SK-N-SH (cell line): ENCODE results near the gene ARF1. TPM values are rescaled to one million over a fixed set of nuclear protein-coding genes. Genes with fewer than 3 reads are reported as not detected.

Experiments
- CTCF ChIA-PET: fragments of 300-600, 350-600 bp; formaldehyde crosslinking; extraction: SDS; loops from one replicate; lab custom pipeline; 2021; lab: Yijun Ruan, JAX
- POLR2A ChIA-PET: fragments of 350-600 bp; sonication (Branson Sonifier 250); formaldehyde crosslinking; extraction: SDS; loops from one replicate; lab custom pipeline; 2020; ENCODE audit warnings: antibody characterized with exemption, inconsistent platforms; lab: Yijun Ruan, JAX
- DNase-seq: peaks from one replicate; pipeline ENCODE4 v3.0.0; 2012
- H2AFZ ChIP-seq: fragments of 200-600 bp; sonication (generic); 2 replicates; pipeline ENCODE4 v1.8.1; 2016; ENCODE audit warnings: antibody characterized with exemption, mild to moderate bottlenecking, low read depth
- H3F3A ChIP-seq: fragments of 200-600 bp; sonication (generic); replicated peaks from 2 replicates; pipeline ENCODE3; 2016; ENCODE audit warnings: antibody characterized with exemption, mild to moderate bottlenecking; ENCODE audit not compliant: insufficient read depth
- H3K27ac ChIP-seq, 2 experiments: fragments of 200-500 bp in 1 of 2; fragments of 200-600 bp in 1 of 2; sonication (Bioruptor generic) in 1 of 2; sonication (generic), shearing (Covaris generic) in 1 of 2; 2 replicates each; pipeline versions ENCODE4 v1.5.1 to v1.6.1; 2014 to 2016; ENCODE audit warnings: low read depth in 2 of 2, inconsistent platforms in 1 of 2, low read length in 1 of 2, mild to moderate bottlenecking in 1 of 2, mixed read lengths in 1 of 2
- H3K27me3 ChIP-seq: fragments of 200-600 bp; sonication (generic), shearing (Covaris generic); 2 replicates; pipeline ENCODE4 v1.6.1; 2016; ENCODE audit warnings: mixed run types; ENCODE audit not compliant: insufficient read depth
- H3K36me3 ChIP-seq, 2 experiments: fragments of 200-500 bp in 1 of 2; fragments of 200-600 bp in 1 of 2; sonication (Bioruptor generic) in 1 of 2; sonication (generic) in 1 of 2; replicated peaks in 1 of 2; 2 replicates each; pipeline versions ENCODE3 to v1.5.1; 2014 to 2016; ENCODE audit warnings: low read length in 1 of 2, mild to moderate bottlenecking in 1 of 2; ENCODE audit not compliant: insufficient read depth in 2 of 2, control insufficient read depth in 1 of 2
- H3K4me1 ChIP-seq, 2 experiments: fragments of 200-500 bp in 1 of 2; fragments of 200-600 bp in 1 of 2; sonication (Bioruptor generic) in 1 of 2; sonication (generic), shearing (Covaris generic) in 1 of 2; 2 replicates each; pipeline versions ENCODE4 v1.5.1 to v1.6.1; 2014 to 2016; ENCODE audit warnings: low read depth in 1 of 2, low read length in 1 of 2, mixed run types in 1 of 2; ENCODE audit not compliant: insufficient read depth in 2 of 2, control insufficient read depth in 1 of 2
- H3K4me2 ChIP-seq: fragments of 200-600 bp; sonication (generic), shearing (Covaris generic); 2 replicates; pipeline ENCODE4 v1.6.1; 2017; ENCODE audit warnings: mixed run types
- H3K4me3 ChIP-seq, 2 experiments: fragments of 200-500 bp in 1 of 2; fragments of 200-600 bp in 1 of 2; sonication (Bioruptor generic) in 1 of 2; sonication (generic), shearing (Covaris generic) in 1 of 2; 2 replicates each; pipeline versions ENCODE4 v1.5.1 to v1.8.1; 2014 to 2016; ENCODE audit warnings: low read depth in 2 of 2, inconsistent platforms in 1 of 2, low read length in 1 of 2, mild to moderate bottlenecking in 1 of 2, mixed read lengths in 1 of 2, moderate library complexity in 1 of 2
- H3K79me2 ChIP-seq: fragments of 200-600 bp; sonication (generic); 2 replicates; pipeline ENCODE4 v1.8.1; 2017; ENCODE audit warnings: mild to moderate bottlenecking; ENCODE audit not compliant: insufficient read depth
- H3K9ac ChIP-seq: fragments of 200-600 bp; sonication (generic); 2 replicates; pipeline ENCODE4 v1.6.1; 2017; ENCODE audit warnings: mixed run types
- H3K9me2 ChIP-seq: fragments of 200-600 bp; sonication (generic); 2 replicates; pipeline ENCODE4 v1.6.1; 2017; ENCODE audit warnings: mixed run types
- H3K9me3 ChIP-seq: fragments of 200-600 bp; sonication (generic); 2 replicates; pipeline ENCODE4 v1.6.1; 2017; ENCODE audit warnings: mixed run types, mild to moderate bottlenecking, moderate library complexity
- H4K20me1 ChIP-seq: fragments of 200-600 bp; sonication (generic); 2 replicates; pipeline ENCODE4 v1.6.1; 2017; ENCODE audit warnings: mild to moderate bottlenecking, mixed run types; ENCODE audit not compliant: insufficient read depth
- CHD2 ChIP-seq: fragments of 150-350 bp; IDR thresholded peaks from 2 replicates; pipeline ENCODE4 v1.6.1; 2018; ENCODE audit warnings: low read length; ENCODE audit not compliant: partially characterized antibody
- EP300 ChIP-seq, 2 experiments: IDR thresholded peaks; 2 replicates each; pipeline versions ENCODE4 v1.4.0 to v1.6.1; 2012; ENCODE audit warnings: borderline replicate concordance in 1 of 2, low read depth in 1 of 2, low read length in 1 of 2
- FOXJ3 ChIP-seq: sonication (generic); formaldehyde crosslinking; IDR thresholded peaks from 2 replicates; pipeline ENCODE4 v1.5.1; 2020; ENCODE audit warnings: mild to moderate bottlenecking, missing genetic modification reagents
- FOXM1 ChIP-seq: IDR thresholded peaks from 2 replicates; pipeline ENCODE4 v1.4.0; 2012; ENCODE audit warnings: low read depth, mild to moderate bottlenecking
- GATA2 ChIP-seq: sonication (generic); formaldehyde crosslinking; IDR thresholded peaks from 2 replicates; pipeline ENCODE4 v1.5.0; 2020; ENCODE audit warnings: mild to moderate bottlenecking, missing genetic modification reagents
- MEF2A ChIP-seq: IDR thresholded peaks from 2 replicates; pipeline ENCODE4 v1.4.0; 2012; ENCODE audit warnings: low read depth, borderline replicate concordance
- NRF1 ChIP-seq: IDR thresholded peaks from 2 replicates; pipeline ENCODE4 v1.6.1; 2012; ENCODE audit warnings: low read depth, mild to moderate bottlenecking, low read length
- RCOR1 ChIP-seq: fragments of 150-350 bp; IDR thresholded peaks from 2 replicates; pipeline ENCODE4 v1.6.1; 2017; ENCODE audit warnings: antibody characterized with exemption, low read length
- RXRA ChIP-seq: IDR thresholded peaks from 2 replicates; pipeline ENCODE4 v1.4.0; 2012; ENCODE audit warnings: low read depth, mild to moderate bottlenecking, borderline replicate concordance
- WGBS: methylation state at CpG from one replicate; pipeline ENCODE4 v1.1.6; 2017; ENCODE audit warnings: low lambda C conversion rate; 5-methylcytosine and 5-hydroxymethylcytosine counted together
- polyA plus RNA-seq, 3 experiments: library from polyadenylated mRNA; depleted of rRNA; stranded (reverse); fragments of >200 nt; gene quantifications; 2 replicates each; pipeline ENCODE4 v1.2.3, GENCODE V29; 2012

ARF1 gene
- polyA plus RNA-seq, 1 of the 3 experiments (the other 2 are of a cell fraction) = 713 TPM

GRCh38 chr1:228112167-228112566 is 29.7 kb downstream of the ARF1 start:
- no peaks in the 10 kb centered on the region for H3K27me3 ChIP-seq
- H3K4me1 ChIP-seq = peaks cover 4 to 20% of the 10 kb centered on the region in 2 experiments; a peak in 3 of 4 replicates
- H3K4me3 ChIP-seq = no peak overlapping the region
- no peaks in the 10 kb centered on the region for H3F3A ChIP-seq
- no peak overlapping the region for H3K9ac ChIP-seq
- H3K4me2 ChIP-seq = no peak overlapping the region
- CTCF ChIA-PET = interaction anchor here (3.6 kb wide), 1 partner anchor 18 kb away, joined by 10 read pairs; no protein-coding TSS in a partner anchor
- DNase-seq = no peak
- no peak overlapping the region for H2AFZ ChIP-seq
- H3K36me3 ChIP-seq = peaks cover 0 to 6% of the 10 kb centered on the region in 2 experiments
- peaks cover 18% of the 10 kb centered on the region; the same call in 1 of the 2 replicates for H3K79me2 ChIP-seq
- TF ChIP-seq FOXJ3 = no peak
- no peak for TF ChIP-seq CHD2
- TF ChIP-seq RXRA = no peak
- no peak overlapping the region for H3K27ac ChIP-seq
- 96% methylated on average over 7 of the region's 7 CpGs for WGBS
- H3K9me2 ChIP-seq = no peaks in the 10 kb centered on the region
- no peaks in the 10 kb centered on the region for H3K9me3 ChIP-seq
- H4K20me1 ChIP-seq = no peaks in the 10 kb centered on the region
- POLR2A ChIA-PET = no interaction called here

GRCh38 chr1:228112617-228113016 is 30.1 kb downstream of the ARF1 start:
- Histone ChIP-seq H3K79me2 (peaks cover 17% of the 10 kb centered on the region; the same call in 1 of the 2 replicates), H3K9me2 (no peaks in the 10 kb centered on the region), H3F3A (peaks cover 2% of the 10 kb centered on the region), H3K27ac (no peak overlapping the region), H2AFZ (no peak overlapping the region), H3K4me3 (no peak overlapping the region), H3K27me3 (no peaks in the 10 kb centered on the region), H3K9me3 (no peaks in the 10 kb centered on the region), H3K4me2 (no peak overlapping the region), H3K36me3 (peaks cover 0 to 2% of the 10 kb centered on the region in 2 experiments), H3K9ac (no peak overlapping the region), H3K4me1 (peaks cover 4 to 18% of the 10 kb centered on the region in 2 experiments; a peak in 3 of 4 replicates), H4K20me1 (no peaks in the 10 kb centered on the region)
- ChIA-PET CTCF (interaction anchor here (3.6 kb wide), 1 partner anchor 18 kb away, joined by 10 read pairs; no protein-coding TSS in a partner anchor), POLR2A (no interaction called here)
- DNase-seq = no peak
- no peak for TF ChIP-seq FOXM1
- no peak for TF ChIP-seq CHD2
- TF ChIP-seq RCOR1 = no peak
- no peak for TF ChIP-seq GATA2
- TF ChIP-seq NRF1 = no peak
- TF ChIP-seq EP300 (IDR thresholded peaks at IDR 0.05; ENCODE audit: borderline replicate concordance in 1 of 2, low read depth in 1 of 2, low read length in 1 of 2) = no peak
- no peak for TF ChIP-seq MEF2A
- WGBS = 57% methylated on average over 1 of the region's 1 CpG

- Histone ChIP-seq H3K27ac (no peak overlapping the region), H3K79me2 (peaks cover 3% of the 10 kb centered on the region; the same call in 1 of the 2 replicates), H4K20me1 (no peaks in the 10 kb centered on the region), H3K9ac (no peak overlapping the region), H3K4me3 (no peak overlapping the region), H3K4me1 (peaks cover 0 to 6% of the 10 kb centered on the region in 2 experiments; a peak in 1 of 4 replicates)
- DNase-seq = no peak
- TF ChIP-seq RCOR1 = no peak
- TF ChIP-seq, all 33 proteins: peak for 0
- peaks cover 3% of the 10 kb centered on the region for H3F3A ChIP-seq
- peaks cover 13% of the 10 kb centered on the region for H3K9me3 ChIP-seq
- POLR2A ChIA-PET = no interaction called here
- no peaks in the 10 kb centered on the region for H3K9me2 ChIP-seq
- no peaks in the 10 kb centered on the region for H3K36me3 ChIP-seq
- WGBS = 62% methylated on average over 3 of the region's 3 CpGs
- H2AFZ ChIP-seq = no peak overlapping the region
- no peak overlapping the region for H3K4me2 ChIP-seq
- H3K27me3 ChIP-seq = no peaks in the 10 kb centered on the region
- CTCF ChIA-PET = interaction anchor here (3.6 kb wide), 1 partner anchor 16 kb away, joined by 10 read pairs; no protein-coding TSS in a partner anchor
These were observed 32.3 kb downstream of the ARF1 start for GRCh38 chr1:228114827-228115226.
